HG03095 (cell line): Measurements from ENCODE around the gene PALD1.

ENCODE experiments used
- ATAC-seq: cut with Tn5 transposase; IDR thresholded peaks from one replicate; pipeline ENCODE4 v1.9.1; 2021; ENCODE audit warnings: moderate library complexity; ENCODE audit not compliant: unreplicated experiment

The PALD1 gene

GRCh38 chr10:70478191-70479164 lies at the start of gene PALD1:
TSS of gene PALD1 (plus strand) at chr10:70478767. CDS start at chr10:70525952, 47,185 bp downstream.
- peak; percentile 35 for ATAC-seq

GRCh38 chr10:70430493-70431445 lies 47.8 kb upstream of the PALD1 start:
- ATAC-seq: no peak

- no peak for ATAC-seq
Observed at GRCh38 chr10:70432101-70432500, 46.5 kb upstream of the PALD1 start.

DNA sequence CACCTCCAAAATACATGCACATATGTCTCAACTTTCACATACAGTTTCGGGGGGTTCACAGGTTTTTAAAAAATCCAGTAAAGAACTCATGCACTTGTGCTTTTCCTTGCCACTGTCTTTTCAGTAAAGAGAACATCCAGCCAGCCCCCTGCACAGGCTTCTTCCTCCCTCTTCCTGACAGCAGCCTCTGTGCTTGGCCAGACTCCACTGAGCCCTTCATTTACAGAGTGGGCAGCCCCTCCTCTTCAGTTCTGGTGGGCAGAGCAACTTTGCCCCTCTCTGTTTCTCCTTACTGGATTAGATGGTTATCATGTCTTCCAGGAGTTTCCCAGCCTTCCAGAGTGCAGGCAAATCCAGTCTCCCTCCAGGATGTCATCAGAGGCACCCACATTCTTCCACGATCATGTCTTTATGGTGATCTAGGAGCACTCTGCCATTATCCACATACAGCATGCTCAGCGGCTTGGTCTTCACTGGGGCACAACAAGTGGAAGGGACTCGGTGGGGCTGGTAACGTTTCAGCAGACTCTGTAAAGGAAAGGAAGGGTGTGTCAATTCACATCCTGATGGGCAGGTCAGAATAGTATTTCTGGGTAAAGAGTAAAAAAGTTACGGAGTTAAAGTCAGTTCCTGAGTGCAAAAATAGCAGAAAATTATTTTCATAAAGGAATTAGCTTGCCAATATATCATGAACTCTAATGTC lies 45.9 kb upstream of the PALD1 start:
- no peak for ATAC-seq

- no peak for ATAC-seq
Observed at GRCh38 chr10:70433581-70434280, 44.8 kb upstream of the PALD1 start.

GRCh38 chr10:70435241-70436085 lies 43.1 kb upstream of the PALD1 start:
- no peak for ATAC-seq

- no peak for ATAC-seq
Observed at GRCh38 chr10:70437721-70438120, 40.8 kb upstream of the PALD1 start.

- no peak for ATAC-seq
Observed at GRCh38 chr10:70440296-70441160, 38.0 kb upstream of the PALD1 start.

- no peak for ATAC-seq
Observed at GRCh38 chr10:70441161-70441894, 37.2 kb upstream of the PALD1 start, which contains the start of gene NODAL. TSS of gene NODAL (minus strand) at chr10:70441681. CDS start at chr10:70441667, 14 bp downstream.

DNA sequence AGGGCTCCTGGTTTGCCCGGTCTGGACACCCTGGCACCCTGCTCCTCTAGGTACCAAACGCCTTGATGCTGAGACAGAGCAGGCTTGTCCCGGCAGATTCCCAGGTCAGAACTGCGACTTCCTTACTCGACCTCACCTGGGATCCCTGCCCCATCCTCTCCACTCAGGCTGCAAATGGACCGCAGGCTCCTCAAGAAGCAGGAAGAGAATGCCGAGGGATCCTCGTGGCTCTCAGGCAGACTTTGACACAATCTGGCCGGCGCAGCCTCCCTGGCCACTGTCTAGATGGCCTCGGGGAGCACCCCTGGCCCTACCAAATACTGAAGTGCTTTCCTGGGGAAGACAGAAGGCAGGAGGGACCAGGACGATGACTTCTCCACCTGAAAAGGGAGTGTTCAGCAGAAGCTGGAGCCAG lies 36.7 kb upstream of the PALD1 start:
- ATAC-seq: no peak

DNA sequence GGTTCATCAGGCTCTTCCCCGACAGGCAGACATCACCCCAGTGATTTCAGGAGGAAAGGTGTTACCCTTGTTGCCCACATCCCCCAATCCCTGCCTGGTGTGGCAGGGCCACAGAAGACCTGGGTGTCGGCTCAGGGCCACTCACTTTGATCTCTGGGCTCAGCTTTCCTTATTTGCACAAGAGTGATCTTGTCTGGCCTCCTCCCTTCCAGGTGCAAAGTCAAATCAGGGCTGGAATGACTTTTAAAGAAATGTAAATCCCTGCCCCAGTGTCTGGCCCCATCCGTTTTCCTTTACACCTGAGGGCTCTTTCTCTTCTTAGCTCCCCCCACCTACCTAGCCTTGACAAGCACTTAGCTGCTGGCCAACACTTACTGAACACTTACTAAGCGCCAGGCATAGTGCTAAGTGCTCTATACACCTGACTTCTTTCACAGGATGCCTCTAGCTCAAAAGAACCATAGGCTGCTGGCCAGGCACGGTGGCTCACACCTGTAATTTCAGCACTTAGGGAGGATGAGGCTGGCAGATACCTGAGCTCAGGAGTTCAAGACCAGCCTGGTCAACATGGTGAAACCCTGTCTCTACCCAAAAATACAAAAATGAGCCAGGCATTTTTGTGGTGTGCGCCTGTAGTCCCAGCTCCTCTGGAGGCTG lies 36.1 kb upstream of the PALD1 start:
- no peak for ATAC-seq

DNA sequence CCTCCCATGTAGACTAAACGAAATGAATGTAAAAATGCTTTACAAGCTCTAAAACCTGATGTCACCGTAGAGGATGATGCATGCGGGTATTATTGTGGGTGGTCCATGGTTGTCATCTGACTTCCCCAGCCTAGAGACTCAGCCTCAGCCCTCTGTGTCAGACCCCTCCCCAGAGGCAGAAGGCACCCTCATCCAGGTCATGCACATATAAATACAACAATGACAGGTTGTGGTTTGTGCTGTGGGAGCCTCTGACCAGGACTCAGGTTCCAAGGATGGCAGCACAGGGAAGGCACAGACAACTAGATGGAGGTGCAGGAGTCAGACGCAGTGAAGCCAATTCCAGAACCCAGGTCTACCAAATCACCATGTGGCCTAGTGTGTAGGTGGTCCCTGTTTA lies 33.8 kb upstream of the PALD1 start:
- no peak for ATAC-seq

GRCh38 chr10:70445718-70446657 lies 32.6 kb upstream of the PALD1 start:
- no peak for ATAC-seq

DNA sequence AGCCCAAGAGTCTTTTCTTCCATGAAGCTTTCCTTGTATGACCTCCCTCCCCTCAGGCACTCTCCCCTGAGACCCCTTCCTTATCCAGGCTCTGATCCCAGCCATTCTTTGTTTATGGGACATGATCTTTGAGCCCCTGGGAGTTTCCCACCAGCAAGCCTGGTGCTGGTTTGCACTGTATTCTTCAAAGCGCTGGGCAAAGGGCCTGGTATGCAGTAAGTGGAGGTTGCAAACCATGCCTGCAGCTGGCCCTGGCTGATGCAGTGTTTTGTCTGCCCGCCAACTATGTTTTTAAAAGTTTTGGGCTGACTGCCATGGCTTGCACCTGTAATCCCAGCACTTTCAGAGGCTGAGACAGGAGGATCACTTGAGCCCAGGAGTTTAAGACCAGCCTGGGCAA lies 30.3 kb upstream of the PALD1 start:
- ATAC-seq: no peak

- no peak for ATAC-seq
Observed at GRCh38 chr10:70455213-70455630, 23.3 kb upstream of the PALD1 start.

DNA sequence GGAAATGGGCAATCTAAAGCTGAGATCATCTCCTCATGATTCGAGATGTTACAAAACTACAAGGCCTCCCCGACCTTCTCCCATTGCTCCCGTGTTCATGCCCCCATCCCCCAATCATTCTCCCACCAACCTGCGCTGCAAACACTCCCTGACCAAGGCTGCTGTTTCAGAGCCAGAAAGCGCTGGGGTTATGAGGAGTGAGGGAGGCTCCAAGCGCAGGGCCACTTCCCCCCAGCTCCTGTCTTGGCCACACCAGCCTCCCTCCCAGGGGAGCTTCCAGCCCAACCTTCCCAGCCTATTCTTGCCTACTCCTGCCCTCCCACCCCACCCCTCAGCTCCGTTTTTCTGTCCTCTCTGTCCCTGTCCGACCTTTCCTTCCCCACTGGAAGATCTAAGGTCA lies 22.4 kb upstream of the PALD1 start:
- ATAC-seq: no peak
